ENCODE measurements around the gene NHERF1.

The NHERF1 gene

GRCh38 chr17:74790161-74791058 is 42.0 kb downstream of the NHERF1 start:
- DNase-seq, result no peak

GRCh38 chr17:74792586-74793105 is 44.2 kb downstream of the NHERF1 start:
- DNase-seq, result no peak

GRCh38 chr17:74795327-74796020 is 47.0 kb downstream of the NHERF1 start:
- no peak for DNase-seq

- DNase-seq, result no peak
These were observed 47.8 kb downstream of the NHERF1 start for GRCh38 chr17:74796211-74796610.

- DNase-seq, result no peak
These were observed 48.4 kb downstream of the NHERF1 start for GRCh38 chr17:74796866-74797265.

DNA sequence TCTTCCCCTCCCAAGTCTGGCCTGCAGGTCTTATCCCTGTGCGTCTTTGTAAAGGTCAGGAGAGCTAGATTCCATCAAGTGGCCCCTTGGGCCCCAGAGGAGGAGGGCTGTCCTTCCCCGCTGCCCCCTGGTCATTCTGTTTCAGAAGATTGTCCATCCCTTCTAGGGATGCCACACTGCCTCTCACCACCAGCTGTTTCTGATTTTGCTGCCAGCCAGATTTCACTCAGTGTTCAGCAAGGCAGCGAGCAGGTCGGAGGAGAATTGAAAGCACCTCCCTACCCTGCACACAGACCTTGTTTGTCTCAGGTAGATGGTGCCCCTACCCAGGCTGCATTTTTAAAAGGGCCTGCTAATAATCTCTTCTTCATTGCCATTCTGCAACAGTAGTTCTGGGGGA is 49.4 kb downstream of the NHERF1 start:
- DNase-seq, result no peak

DNA sequence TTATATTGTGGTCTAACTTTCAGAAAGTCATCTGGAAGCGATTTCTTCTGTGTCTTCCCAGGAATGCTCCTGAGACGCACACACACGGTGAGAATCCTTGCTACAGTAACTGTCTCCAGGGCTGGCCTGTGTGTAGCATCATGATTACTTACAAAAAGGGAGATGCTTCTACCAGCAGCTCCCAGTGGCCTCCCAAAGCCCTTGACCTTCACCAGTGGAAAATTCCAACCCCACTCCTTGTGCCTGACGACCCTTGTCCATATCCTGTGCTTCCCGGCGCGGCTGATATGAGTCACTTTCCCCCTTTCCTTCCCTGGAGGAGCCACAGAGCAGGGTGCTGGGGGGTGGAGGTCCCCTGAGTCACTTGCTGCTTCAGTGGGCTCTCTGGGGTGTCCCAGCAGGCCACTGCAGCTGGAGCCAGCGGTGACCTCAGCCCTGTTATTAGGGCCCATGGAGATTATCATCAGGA is 49.8 kb downstream of the NHERF1 start:
- DNase-seq, result no peak

DNA sequence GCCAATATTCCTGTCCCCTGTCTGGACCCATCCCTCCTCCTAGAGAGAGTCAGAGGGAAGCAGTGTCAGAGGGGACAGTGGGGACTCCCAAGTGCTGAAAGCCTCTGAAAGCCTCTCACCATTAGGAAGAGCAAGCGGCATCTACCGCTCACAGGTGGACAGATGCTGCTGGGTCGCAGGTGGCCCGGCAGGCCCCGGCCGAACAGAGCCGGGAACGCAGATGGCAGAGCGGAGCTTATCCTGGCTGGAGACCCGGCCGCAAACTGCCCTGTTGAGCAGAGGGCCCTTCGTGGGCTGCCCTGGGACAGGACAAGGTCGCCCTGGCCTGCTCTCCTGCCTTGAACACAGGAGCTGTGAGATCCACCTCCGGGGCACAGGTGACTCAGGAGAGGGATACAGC is 50.7 kb downstream of the NHERF1 start:
- DNase-seq, result no peak

GRCh38 chr17:74800531-74800930 is 52.1 kb downstream of the NHERF1 start:
- DNase-seq, result no peak

GRCh38 chr17:74801896-74802295 is 53.5 kb downstream of the NHERF1 start:
- no peak for DNase-seq

DNA sequence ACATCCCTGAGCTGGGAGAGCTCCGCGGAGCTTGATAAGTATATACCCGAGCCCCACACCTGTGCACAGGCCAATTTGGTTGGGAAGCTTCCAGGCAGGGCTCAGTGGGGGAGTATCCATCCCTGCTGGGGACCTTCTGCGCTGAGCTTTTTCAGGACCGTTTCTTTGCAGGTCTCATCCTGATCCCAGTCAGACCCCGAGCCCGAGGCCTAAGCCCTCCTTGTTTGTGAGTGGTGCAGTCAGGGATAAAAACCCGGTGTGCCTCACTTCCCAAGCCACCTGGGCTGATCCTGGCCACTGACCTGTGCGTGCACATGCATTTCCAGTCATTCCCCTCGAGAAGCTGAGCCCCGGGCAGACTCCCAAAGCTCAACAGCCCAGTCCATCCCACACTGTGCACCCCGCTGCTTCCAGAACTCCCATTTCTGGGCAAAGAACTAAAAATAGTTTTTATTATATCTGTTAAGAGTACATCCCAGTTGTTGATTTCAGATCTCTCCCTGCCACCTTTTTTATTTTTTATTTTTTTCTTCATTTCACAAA is 55.0 kb downstream of the NHERF1 start:
- no peak for DNase-seq

DNA sequence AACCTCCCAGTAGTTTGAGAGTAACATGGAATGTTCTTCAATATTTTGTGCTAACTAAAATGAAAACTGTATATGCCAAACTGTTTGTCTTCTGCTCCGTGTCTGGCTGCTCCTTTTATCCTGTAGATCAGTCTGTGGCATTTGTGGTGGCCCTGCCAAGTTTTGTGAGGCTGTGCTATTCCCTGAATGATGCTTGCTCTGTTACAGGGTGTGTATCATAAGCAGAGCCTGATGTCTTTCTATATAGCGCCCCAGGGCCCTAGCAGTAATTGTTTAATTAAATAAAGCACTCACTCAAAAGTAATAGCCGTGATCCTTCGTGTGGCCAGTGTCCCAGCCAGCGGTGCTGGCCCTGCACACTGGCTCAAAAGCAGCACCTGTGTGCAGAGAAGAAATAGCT is 55.5 kb downstream of the NHERF1 start:
- no peak for DNase-seq

DNA sequence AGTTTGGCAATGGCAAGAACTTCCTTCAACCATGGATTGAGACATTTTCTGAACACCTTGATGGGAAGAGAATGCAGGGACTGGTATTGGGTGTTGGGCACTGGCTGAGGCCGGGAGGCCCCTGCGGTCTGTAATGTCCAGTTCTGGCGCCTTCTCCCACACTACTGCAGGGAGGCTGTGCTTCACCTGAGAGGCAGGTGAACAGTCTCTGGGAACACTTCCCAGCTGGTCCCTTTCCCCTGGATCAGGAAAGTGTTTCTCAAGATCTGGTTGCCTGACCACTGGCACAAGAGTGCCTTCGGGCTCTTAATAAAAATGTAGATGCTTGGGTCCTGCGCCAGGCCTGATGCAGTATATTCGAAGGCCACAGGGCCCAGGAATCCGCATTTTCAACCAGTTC is 56.3 kb downstream of the NHERF1 start:
- DNase-seq, result no peak

GRCh38 chr17:74805591-74805991 is 57.2 kb downstream of the NHERF1 start:
- DNase-seq, result no peak

DNA sequence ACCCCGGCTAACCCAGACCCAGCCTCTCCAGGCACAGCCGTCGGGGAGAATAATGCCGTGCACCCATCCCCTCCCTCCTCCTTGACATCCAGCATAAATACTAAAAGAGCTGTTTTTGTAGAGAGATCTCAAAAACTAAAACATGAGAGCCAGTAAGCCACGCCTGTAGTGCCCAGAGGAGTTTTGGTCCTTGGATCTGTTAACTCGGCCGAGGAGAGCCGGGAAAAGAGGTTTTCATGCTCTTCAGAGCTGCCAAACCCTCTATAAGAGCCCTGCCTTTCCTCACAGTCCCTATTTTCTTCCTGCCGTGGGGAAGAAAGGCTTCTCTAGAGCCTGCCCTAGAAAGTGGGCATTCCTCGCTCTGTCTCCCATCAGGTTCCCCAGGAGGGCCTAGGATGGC is 57.9 kb downstream of the NHERF1 start:
- no peak for DNase-seq

GRCh38 chr17:74807441-74807840 is 59.0 kb downstream of the NHERF1 start:
- no peak for DNase-seq

- DNase-seq, result peak; percentile 35
These were observed 59.5 kb downstream of the NHERF1 start for GRCh38 chr17:74807925-74808324.

GRCh38 chr17:74808714-74809430 is 60.4 kb downstream of the NHERF1 start:
- DNase-seq, result no peak

DNA sequence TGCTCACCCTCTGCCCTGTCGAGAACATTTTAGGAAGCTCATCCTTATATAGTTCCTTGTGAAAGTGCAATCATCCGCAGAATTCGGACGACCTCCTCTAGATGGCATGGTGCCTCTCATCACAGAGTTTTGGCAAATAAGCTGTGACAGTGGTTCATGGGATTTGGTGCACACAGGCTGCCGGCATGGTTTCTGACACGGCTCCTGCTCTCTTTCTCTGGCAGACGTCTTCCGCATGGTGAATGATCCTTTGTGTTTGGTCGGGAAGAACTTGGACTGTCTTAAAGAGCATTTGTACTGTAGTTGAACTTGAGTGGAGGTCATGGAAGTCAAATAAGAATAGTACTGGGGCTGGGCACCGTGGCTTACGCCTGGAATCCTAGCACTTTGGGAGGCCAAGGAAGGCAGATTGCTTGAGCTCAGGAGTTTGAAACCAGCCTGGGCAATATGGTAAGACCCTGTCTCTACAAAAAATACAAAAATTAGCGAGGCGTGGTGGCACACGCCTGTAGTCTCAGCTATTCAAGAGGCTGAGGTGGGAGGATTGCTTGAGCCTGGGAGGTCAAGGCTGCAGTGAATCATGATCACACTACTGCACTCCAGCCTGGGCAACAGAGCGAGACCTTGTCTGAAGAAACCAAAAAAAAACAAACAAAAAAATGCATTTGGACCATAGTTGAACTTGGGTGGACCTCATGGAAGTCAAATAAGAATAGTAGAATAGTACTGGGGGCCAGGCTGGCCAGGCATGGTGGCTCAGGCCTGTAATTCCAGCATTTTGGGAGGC is 62.5 kb downstream of the NHERF1 start:
- no peak for DNase-seq

- no peak for DNase-seq
These were observed 63.9 kb downstream of the NHERF1 start for GRCh38 chr17:74812109-74813009.

DNA sequence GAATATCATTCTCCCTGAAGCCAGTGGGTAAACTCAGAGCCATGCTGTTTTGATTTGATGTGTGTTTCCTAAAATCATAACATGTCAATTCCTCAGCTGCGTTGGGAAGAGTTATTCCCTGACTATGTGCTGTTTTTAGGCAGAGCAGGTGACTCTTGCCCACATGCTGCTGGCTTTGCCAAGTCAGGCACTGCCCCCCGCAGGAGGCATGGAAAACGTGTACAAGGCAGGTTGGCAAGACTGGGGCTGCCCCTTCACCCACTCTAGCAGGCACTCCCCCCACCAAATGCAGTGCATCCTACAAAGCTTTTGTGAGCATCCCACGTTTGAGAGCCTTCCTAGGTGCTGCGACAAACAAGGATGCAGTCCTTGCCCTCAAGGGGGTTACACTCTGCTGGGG is 66.0 kb downstream of the NHERF1 start:
- DNase-seq, result no peak
